Activated CD4-positive, alpha-beta T cell treated with anti-CD3 and anti-CD28 coated beads for 1 hour (primary cell): ENCODE results near the gene PSMF1.

ENCODE experiments used
- DNase-seq: peaks from one replicate; pipeline ENCODE4 v3.0.0-alpha.2; 2020

PSMF1 gene, protein sequence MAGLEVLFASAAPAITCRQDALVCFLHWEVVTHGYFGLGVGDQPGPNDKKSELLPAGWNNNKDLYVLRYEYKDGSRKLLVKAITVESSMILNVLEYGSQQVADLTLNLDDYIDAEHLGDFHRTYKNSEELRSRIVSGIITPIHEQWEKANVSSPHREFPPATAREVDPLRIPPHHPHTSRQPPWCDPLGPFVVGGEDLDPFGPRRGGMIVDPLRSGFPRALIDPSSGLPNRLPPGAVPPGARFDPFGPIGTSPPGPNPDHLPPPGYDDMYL

DNA sequence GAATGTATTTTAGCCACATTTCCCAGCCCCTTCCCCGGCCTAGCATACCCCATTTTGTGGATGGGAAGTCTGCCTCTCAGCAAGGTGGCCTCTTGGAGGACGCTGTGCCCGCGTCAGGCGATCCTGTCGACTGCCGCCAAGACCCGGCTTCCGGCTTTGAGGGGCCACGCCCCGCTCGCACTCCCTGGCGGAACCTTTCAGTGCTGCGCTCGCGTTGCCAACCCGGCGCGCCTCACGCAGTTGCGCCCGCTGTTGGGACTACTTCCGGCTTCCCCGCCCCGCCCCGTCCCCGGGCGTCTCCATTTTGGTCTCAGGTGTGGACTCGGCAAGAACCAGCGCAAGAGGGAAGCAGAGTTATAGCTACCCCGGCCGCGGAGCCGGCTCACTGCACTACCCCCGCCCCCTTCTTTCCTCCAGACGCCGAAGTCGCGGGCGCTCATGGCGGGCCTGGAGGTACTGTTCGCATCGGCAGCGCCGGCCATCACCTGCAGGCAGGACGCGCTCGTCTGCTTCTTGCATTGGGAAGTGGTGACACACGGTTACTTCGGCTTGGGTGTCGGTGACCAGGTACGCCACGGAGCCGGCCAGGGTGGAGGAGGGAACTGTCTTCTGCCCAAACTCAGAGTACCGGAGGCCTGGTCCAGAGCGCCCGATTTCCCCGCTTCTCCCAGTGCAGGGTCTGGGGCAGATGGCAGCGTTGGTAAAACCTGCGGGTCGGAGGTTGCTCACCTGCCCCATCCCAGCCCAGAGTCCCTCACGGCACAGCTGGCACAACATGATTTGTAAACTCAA, at the start of gene PSMF1:
Gene PSMF1 (plus strand): TSS at position 267 of the 792 bp plus-strand sequence. CDS start 172 bp downstream, at position 439.
- DNase-seq: peak; percentile 95

- DNase-seq: no peak
Measured at GRCh38 chr20:1072258-1072657, 46.1 kb upstream of the PSMF1 start.

DNA sequence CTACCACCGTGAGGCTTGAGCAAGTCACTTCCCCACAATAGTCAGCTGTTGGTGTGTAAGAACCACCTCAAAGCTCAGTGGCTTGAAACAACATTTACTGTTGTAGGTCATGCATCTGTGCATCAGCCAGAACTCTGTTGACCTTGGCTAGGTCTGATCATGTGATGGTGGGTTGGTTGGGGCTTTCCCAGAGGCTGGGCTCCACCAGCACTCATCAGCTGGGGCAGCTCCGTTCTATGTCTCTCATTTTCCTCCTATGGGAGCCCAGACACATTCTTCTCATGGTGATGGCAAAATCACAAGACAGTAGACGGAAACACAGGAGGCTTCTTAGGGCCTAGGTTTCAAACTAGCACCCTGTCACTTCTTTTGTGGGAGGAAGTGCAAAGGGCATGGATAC, 42.8 kb upstream of the PSMF1 start:
- DNase-seq: no peak

GRCh38 chr20:1081891-1082290, 36.5 kb upstream of the PSMF1 start:
- DNase-seq: no peak

DNA sequence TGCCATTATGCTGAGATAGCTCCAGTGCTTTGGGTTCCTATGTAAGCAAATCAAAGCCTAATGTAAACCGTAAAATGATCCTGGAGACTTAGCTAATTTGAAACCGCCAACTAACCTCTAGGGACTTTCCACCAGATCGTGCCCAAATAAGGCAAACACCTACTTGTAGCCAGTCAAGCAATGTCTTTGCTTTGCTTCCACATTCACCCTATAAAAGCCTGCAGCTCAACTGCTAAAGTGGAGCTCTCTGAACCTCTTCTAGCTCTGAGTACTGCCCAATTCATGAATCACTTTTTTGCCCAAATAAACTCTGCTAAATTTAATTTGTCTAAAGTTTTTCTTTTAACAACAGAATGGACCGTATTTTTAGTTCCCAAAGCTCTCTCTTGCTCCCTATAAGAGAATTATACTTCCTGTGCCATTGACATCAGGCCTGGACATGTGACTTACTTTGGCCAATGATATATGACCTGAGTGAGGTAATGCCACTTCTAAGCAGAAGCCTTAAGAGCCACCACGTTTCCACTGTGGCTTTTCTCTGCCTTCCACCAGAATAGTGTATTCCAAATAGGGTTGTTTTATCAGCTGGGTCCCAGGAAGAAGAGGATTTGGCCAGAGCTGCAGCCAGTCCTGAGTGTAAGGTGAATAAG, 34.8 kb upstream of the PSMF1 start:
- DNase-seq: no peak

- DNase-seq: no peak
Measured at GRCh38 chr20:1085492-1086276, 32.7 kb upstream of the PSMF1 start.

DNA sequence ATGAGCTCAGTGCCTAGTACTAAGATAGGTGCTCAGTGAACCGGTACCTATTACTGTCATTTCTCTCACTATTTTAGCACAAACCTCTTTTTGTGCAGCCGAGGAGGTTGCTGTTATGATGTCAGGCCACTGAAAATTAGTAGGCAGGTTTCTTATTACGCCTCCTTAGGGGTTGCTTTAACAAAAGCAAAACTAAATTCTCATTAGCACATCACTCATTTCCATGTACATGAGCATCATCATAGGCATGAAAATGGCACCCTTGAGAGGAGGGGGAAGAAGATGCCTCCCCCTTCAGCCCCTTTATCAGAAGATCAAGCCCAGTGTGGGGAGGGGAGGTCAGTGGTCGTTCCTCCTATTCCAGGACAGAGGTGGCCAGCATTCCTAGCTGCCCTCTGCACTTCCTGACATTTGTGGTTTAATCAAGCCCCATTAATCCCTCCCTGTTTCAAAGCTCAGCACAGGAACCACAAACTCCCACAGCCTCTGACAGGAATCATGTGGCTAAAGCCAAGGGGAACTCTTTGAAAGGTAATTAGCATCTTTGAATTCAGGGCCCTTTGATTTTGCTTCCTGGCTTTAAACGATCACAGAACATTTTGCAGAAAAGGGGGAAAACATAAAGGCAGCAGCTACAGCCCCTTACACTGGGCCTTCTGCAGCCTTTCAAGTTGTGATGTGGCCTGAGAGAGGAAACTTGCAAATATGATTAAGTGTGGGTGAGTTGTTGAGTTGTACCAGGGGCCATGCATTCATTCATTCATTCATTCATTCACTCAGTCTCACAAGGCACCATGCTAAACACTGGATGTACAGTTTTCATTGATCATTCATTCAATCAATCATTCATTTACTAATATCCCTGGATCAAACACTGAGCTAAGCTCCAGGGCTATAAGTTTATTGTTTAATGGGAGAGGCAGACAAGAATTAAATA, 31.9 kb upstream of the PSMF1 start:
- DNase-seq: no peak

DNA sequence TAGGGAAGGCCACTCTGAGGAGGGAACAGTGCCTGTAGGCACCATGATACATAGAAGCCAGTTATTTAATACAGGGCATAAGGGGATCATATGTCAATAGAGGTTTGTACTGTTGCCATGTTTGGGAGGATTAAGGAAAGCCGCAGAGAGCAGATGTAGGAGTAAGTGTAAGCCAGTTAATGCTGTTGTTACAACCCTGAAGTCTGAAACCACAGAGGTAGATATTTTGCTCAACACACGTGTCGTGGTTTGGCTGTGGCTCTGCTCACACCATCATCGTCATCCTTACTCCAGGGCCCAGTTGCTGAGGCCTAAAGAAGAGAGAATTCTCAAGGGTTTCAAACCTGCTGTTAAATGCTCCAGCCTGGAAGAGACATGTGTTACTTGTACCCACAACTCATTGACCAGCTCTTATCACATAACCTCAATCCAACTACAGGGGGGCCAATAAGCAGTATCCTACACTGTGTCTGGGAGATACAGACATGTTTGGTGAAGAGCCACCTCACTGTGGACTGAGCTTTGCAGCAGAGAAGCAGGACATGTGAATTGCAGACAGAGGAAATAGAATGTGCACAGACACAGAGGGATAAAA, 31.0 kb upstream of the PSMF1 start:
- DNase-seq: no peak

- no peak for DNase-seq
Measured at GRCh38 chr20:1094751-1095150, 23.7 kb upstream of the PSMF1 start.

DNA sequence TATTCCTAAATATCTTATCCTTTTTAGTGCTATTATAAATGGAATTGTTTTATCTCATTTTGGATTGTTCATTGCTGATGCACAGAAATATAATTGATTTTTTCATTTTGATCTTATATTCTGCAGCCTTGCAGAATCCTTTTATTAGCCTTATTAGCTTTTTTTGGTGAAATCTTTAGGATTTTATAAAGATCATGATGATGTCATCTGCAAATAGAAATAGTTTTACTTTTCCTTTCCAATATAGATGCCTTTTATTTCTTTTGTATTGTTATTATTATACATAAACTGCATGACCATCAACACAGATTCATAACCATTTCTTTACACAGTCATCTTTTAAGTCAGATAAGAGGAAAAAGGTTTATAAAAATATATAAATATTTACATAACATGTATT, 16.9 kb upstream of the PSMF1 start:
- no peak for DNase-seq

- no peak for DNase-seq
Measured at GRCh38 chr20:1102016-1102415, 16.4 kb upstream of the PSMF1 start.

DNA sequence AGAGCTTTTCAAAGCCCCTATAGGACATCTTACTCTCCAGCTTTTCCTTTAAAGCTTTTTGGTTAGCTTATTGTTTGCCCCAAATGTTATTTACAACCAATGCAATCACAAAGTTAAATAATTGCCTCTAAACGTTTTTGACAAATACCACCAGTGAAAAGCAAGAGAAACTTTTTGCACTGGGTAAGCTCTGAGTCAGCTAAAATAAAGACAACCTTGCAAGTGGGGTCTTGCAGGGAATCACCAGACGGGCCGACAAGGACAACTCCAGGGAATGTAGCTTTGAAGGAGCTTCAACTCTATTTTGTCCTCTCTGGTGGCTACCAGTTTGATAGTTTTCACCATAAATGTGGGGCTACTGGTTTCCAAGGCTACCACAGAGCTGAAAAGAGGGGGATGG, 14.7 kb upstream of the PSMF1 start:
- no peak for DNase-seq

GRCh38 chr20:1105599-1106194, 12.7 kb upstream of the PSMF1 start:
- no peak for DNase-seq

DNA sequence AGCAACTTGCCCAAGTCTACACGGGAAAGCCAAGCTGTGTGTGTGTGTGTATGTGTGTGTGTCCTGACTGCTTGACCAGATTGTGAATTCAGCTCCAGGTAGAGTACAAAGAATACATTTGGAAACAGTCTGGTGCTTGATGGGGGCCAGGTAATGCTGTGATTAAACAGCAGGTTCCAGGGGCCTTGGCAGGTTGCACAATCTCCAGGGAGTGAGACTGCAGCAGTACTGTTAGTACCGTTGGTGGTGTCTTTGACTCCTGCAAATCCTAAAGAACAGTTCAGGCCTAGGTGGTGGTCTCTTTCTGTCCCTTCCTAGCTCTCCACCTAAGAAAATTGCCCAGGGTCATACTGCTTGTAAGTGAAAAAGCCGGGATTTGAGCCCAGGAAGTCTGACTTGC, 11.2 kb upstream of the PSMF1 start:
- no peak for DNase-seq

- DNase-seq: peak; percentile 31
Measured at GRCh38 chr20:1108437-1108920, 9.9 kb upstream of the PSMF1 start.

DNA sequence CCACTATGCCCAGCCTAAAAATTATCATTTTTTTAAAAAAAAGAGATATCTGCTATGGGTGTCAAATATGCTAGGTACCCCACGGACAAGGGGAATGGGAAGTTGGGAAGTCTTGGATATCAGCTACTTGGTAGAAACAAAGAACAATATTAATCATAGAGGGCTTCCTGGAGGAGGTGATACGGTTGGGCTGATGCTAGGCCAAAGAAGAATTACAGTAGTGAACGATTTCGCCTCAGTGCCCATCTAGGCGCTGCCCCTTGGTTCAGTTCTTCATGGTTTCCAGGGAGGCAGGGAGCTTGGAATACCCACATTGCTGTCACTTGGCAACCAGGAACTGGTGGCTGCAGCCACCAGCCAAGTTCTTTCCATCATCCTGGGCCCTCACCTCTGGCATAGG, 5.5 kb upstream of the PSMF1 start:
- no peak for DNase-seq

- no peak for DNase-seq
Measured at GRCh38 chr20:1118004-1118335, 432 bp upstream of the PSMF1 start.

GRCh38 chr20:1119128-1119505, 715 bp downstream of the PSMF1 start:
- no peak for DNase-seq

- DNase-seq: no peak
Measured at GRCh38 chr20:1119524-1119923, 1.1 kb downstream of the PSMF1 start.

DNA sequence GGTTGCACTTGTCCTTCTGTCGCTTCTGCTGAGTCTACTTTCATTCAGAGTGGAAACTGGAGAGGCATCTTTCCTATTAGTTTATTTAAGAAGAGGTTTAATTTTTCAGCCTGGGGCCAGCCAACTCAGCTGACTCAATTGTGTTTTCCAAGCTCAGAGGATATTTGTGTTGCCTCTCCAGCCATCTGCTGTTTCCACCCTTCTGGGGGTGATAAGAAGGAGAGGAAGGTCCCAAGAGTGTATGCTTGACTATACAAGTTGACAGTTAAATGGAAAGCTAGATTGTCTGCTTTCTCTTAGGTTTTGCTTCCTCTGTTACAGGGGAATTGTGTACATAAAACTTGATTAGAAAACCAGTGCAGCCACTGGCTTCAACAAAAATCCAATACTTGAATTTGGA, 3.0 kb downstream of the PSMF1 start:
- DNase-seq: no peak
